Neural cell (in vitro differentiated cells): ENCODE data around the gene MAPK7. TPM values are rescaled to one million over a fixed set of nuclear protein-coding genes. Genes with fewer than 3 reads are reported as not detected.

ENCODE experiments used
- H2AFZ ChIP-seq: fragments of 200-600, 300-800 bp; sonication (generic), shearing (Covaris generic); 2 replicates; pipeline ENCODE4 v1.6.0; 2014; ENCODE audit warnings: low read depth, mild to moderate bottlenecking, antibody characterized with exemption, low read length, moderate library complexity
- H3F3A ChIP-seq: fragments of 200-600 bp; shearing (Covaris generic); 2 replicates; pipeline ENCODE4 v1.6.1; 2016; ENCODE audit warnings: mild to moderate bottlenecking, moderate library complexity, mixed read lengths, antibody characterized with exemption, low read length; ENCODE audit not compliant: insufficient read depth, poor library complexity, severe bottlenecking
- H3K27ac ChIP-seq: fragments of 200-600, 300-800 bp; sonication (generic), shearing (Covaris generic); 2 replicates; pipeline ENCODE4 v1.5.1; 2014; ENCODE audit warnings: mild to moderate bottlenecking, low read length, moderate library complexity
- H3K27me3 ChIP-seq: fragments of 300-800, 200-600 bp; sonication (generic), shearing (Covaris generic); 2 replicates; pipeline ENCODE4 v1.6.0; 2014; ENCODE audit warnings: mild to moderate bottlenecking, low read depth, low read length, moderate library complexity; ENCODE audit not compliant: insufficient read depth
- H3K36me3 ChIP-seq: fragments of 300-800, 200-600 bp; sonication (generic), shearing (Covaris generic); 2 replicates; pipeline ENCODE4 v1.5.1; 2014; ENCODE audit warnings: mild to moderate bottlenecking, antibody characterized with exemption, low read length, moderate library complexity; ENCODE audit not compliant: insufficient read depth
- H3K4me2 ChIP-seq: fragments of 300-800, 200-600 bp; sonication (generic), shearing (Covaris generic); 2 replicates; pipeline ENCODE4 v1.6.0; 2014; ENCODE audit warnings: mild to moderate bottlenecking, low read length
- H3K4me3 ChIP-seq: fragments of 300-800, 200-600 bp; sonication (generic), shearing (Covaris generic); 2 replicates; pipeline ENCODE4 v1.5.1; 2014; ENCODE audit warnings: mild to moderate bottlenecking, low read length, moderate library complexity
- H3K79me2 ChIP-seq: fragments of 200-600 bp; shearing (Covaris generic); replicated peaks from 2 replicates; pipeline ENCODE4 v1.6.0; 2014; ENCODE audit warnings: mild to moderate bottlenecking, low read length, moderate library complexity; ENCODE audit not compliant: insufficient read depth
- H3K9ac ChIP-seq: fragments of 300-800, 200-600 bp; sonication (generic), shearing (Covaris generic); 2 replicates; pipeline ENCODE4 v1.6.1; 2016; ENCODE audit warnings: mild to moderate bottlenecking, low read length, mixed read lengths
- H3K9me2 ChIP-seq: fragments of 200-600 bp; shearing (Covaris generic); 2 replicates; pipeline ENCODE4 v1.6.1; 2016; ENCODE audit warnings: mild to moderate bottlenecking, low read length, mixed read lengths; ENCODE audit not compliant: insufficient read depth
- H3K9me3 ChIP-seq: fragments of 200-600, 300-800 bp; sonication (generic), shearing (Covaris generic); 2 replicates; pipeline ENCODE4 v1.6.1; 2016; ENCODE audit warnings: mild to moderate bottlenecking, mixed run types, low read length, moderate library complexity, mixed read lengths
- H4K20me1 ChIP-seq: fragments of 200-600 bp; shearing (Covaris generic); 2 replicates; pipeline ENCODE4 v1.6.1; 2016; ENCODE audit warnings: mild to moderate bottlenecking, mixed run types; ENCODE audit not compliant: insufficient read depth
- CTCF ChIP-seq: fragments of 450-650 bp; IDR thresholded peaks from 2 replicates; pipeline ENCODE4 v1.5.1; 2014; ENCODE audit warnings: antibody characterized with exemption, mild to moderate bottlenecking, moderate library complexity; ENCODE audit not compliant: poor library complexity, severe bottlenecking
- EP300 ChIP-seq: fragments of 450-650 bp; conservative IDR thresholded peaks from 2 replicates; pipeline ENCODE4 v1.6.1; 2014; ENCODE audit warnings: antibody characterized with exemption, mild to moderate bottlenecking, moderate library complexity; ENCODE audit not compliant: poor library complexity, severe bottlenecking
- EZH2 ChIP-seq: fragments of 200-600, 300-800 bp; shearing (Covaris generic), sonication (generic); IDR thresholded peaks from 2 replicates; pipeline ENCODE4 v1.6.1; 2014; ENCODE audit warnings: antibody characterized with exemption, low read length, borderline replicate concordance, mild to moderate bottlenecking; ENCODE audit not compliant: insufficient read depth, poor library complexity, severe bottlenecking
- MXI1 ChIP-seq: fragments of 450-650 bp; conservative IDR thresholded peaks from 2 replicates; pipeline ENCODE4 v1.6.1; 2014; ENCODE audit warnings: antibody characterized with exemption, mild to moderate bottlenecking; ENCODE audit not compliant: poor library complexity, severe bottlenecking
- POLR2AphosphoS5 ChIP-seq: IDR thresholded peaks from 2 replicates; pipeline ENCODE4 v1.6.1; 2012
- RAD21 ChIP-seq: fragments of 450-650 bp; conservative IDR thresholded peaks from 2 replicates; pipeline ENCODE4 v1.6.1; 2014; ENCODE audit warnings: antibody characterized with exemption, mild to moderate bottlenecking, moderate library complexity
- REST ChIP-seq: IDR thresholded peaks from 2 replicates; pipeline ENCODE4 v1.6.1; 2012; ENCODE audit warnings: borderline replicate concordance
- SMC3 ChIP-seq: fragments of 450-650 bp; conservative IDR thresholded peaks from 2 replicates; pipeline ENCODE4 v1.6.1; 2014; ENCODE audit warnings: antibody characterized with exemption, mild to moderate bottlenecking, moderate library complexity; ENCODE audit not compliant: poor library complexity
- TAF1 ChIP-seq: IDR thresholded peaks from 2 replicates; pipeline ENCODE4 v1.6.1; 2012; ENCODE audit warnings: low read depth
- polyA plus RNA-seq: library from polyadenylated mRNA; depleted of rRNA; stranded (reverse); fragments of >200 nt; gene quantifications from 2 replicates; pipeline ENCODE4 v1.2.3, GENCODE V29; 2014

MAPK7 gene
- polyA plus RNA-seq, 1 donor from 2014 or later: 18.8 TPM

- Histone ChIP-seq H3K9me3 (no peaks in the 10 kb centered on the region), H3K27ac (no peak overlapping the region), H4K20me1 (no peaks in the 10 kb centered on the region), H3K4me3 (no peak overlapping the region), H3K27me3 (no peaks in the 10 kb centered on the region), H3K9me2 (no peaks in the 10 kb centered on the region), H3K79me2 (no peaks in the 10 kb centered on the region), H2AFZ (no peak overlapping the region), H3K9ac (no peak overlapping the region), H3K36me3 (no peaks in the 10 kb centered on the region), H3K4me2 (no peak overlapping the region), H3F3A (no peaks in the 10 kb centered on the region)
- TF ChIP-seq CTCF (no peak), EP300 (no peak), RAD21 (no peak), POLR2AphosphoS5 (no peak), REST (no peak), SMC3 (no peak), EZH2 (no peak), MXI1 (no peak), TAF1 (no peak)
Observed at GRCh38 chr17:19369846-19370492, 8.3 kb upstream of the MAPK7 start.

- Histone ChIP-seq H3K4me2 (no peak overlapping the region), H3K4me3 (no peak overlapping the region), H3K79me2 (no peaks in the 10 kb centered on the region), H3K27ac (no peak overlapping the region), H3K36me3 (no peaks in the 10 kb centered on the region), H3F3A (no peaks in the 10 kb centered on the region), H3K9ac (no peak overlapping the region), H3K9me2 (no peaks in the 10 kb centered on the region), H2AFZ (no peak overlapping the region), H3K27me3 (no peaks in the 10 kb centered on the region), H4K20me1 (no peaks in the 10 kb centered on the region), H3K9me3 (no peaks in the 10 kb centered on the region)
- TF ChIP-seq SMC3: no peak
- no peak for TF ChIP-seq CTCF
- TF ChIP-seq RAD21: no peak
- no peak for TF ChIP-seq TAF1
- TF ChIP-seq EZH2: no peak
- TF ChIP-seq REST: no peak
- no peak for TF ChIP-seq MXI1
- TF ChIP-seq EP300: no peak
- no peak for TF ChIP-seq POLR2AphosphoS5
Observed at GRCh38 chr17:19370493-19370960, 7.8 kb upstream of the MAPK7 start.
